Esophagus squamous epithelium (tissue), 4 donors: ENCODE data around the gene PLPP4.

Experiments used
- POLR2A ChIP-seq, 4 donors: fragments of 450-650 bp; IDR thresholded peaks; one replicate each; pipeline ENCODE4 v1.6.1; 2017; ENCODE audit warnings: antibody characterized with exemption in 4 of 4, mild to moderate bottlenecking in 4 of 4, moderate library complexity in 3 of 4
- TF ChIP-seq, protein P1 (sequence below), 6 experiments: fragments of 450-650 bp in 4 of 6; fragments of 200-600 bp in 2 of 6; sonication (generic) in 2 of 6; IDR thresholded peaks; one replicate each; pipeline ENCODE4 v1.5.1; 2016 to 2019; ENCODE audit warnings: antibody characterized with exemption in 6 of 6, mild to moderate bottlenecking in 4 of 6, moderate library complexity in 4 of 6

DNA sequence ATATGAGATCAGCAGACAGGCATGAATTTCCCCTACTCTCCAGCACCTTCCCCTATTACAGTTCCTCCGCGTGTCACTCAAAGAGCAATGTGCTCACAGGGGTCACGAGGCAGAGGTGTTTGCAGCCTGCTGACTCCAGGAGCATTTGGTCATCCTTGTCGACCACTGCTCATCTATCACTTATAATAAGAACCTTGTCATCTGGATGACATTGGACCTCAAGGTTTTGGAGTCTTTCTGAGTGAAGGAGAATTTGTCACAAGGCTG, 32.9 kb upstream of the PLPP4 start:
- no peak for TF ChIP-seq POLR2A (IDR thresholded peaks at IDR 0.05)
- TF ChIP-seq, protein P1, sequence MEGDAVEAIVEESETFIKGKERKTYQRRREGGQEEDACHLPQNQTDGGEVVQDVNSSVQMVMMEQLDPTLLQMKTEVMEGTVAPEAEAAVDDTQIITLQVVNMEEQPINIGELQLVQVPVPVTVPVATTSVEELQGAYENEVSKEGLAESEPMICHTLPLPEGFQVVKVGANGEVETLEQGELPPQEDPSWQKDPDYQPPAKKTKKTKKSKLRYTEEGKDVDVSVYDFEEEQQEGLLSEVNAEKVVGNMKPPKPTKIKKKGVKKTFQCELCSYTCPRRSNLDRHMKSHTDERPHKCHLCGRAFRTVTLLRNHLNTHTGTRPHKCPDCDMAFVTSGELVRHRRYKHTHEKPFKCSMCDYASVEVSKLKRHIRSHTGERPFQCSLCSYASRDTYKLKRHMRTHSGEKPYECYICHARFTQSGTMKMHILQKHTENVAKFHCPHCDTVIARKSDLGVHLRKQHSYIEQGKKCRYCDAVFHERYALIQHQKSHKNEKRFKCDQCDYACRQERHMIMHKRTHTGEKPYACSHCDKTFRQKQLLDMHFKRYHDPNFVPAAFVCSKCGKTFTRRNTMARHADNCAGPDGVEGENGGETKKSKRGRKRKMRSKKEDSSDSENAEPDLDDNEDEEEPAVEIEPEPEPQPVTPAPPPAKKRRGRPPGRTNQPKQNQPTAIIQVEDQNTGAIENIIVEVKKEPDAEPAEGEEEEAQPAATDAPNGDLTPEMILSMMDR (IDR thresholded peaks at IDR 0.05): no peak
